GM12875 (cell line): ENCODE results near the gene ALOX15B.

Experiments
- H3K4me3 ChIP-seq: one replicate; pipeline ENCODE4 v1.5.1; 2011; ENCODE audit warnings: low read depth, low read length, control low read depth
- CTCF ChIP-seq: IDR thresholded peaks from 2 replicates; pipeline ENCODE4 v1.5.1; 2011; ENCODE audit warnings: low read depth, mild to moderate bottlenecking, control low read depth, inconsistent platforms, low read length, moderate library complexity, borderline replicate concordance; ENCODE audit not compliant: insufficient read depth

The ALOX15B gene

GRCh38 chr17:8005967-8006730 lies 32.7 kb upstream of the ALOX15B start:
- TF ChIP-seq CTCF = no peak

GRCh38 chr17:8006836-8007680 lies 31.8 kb upstream of the ALOX15B start:
- TF ChIP-seq CTCF = no peak
- no peak overlapping the region for H3K4me3 ChIP-seq

More at GRCh38 chr17:8005967-8006730, 32.7 kb upstream of the ALOX15B start:
- H3K4me3 ChIP-seq = no peak overlapping the region

DNA sequence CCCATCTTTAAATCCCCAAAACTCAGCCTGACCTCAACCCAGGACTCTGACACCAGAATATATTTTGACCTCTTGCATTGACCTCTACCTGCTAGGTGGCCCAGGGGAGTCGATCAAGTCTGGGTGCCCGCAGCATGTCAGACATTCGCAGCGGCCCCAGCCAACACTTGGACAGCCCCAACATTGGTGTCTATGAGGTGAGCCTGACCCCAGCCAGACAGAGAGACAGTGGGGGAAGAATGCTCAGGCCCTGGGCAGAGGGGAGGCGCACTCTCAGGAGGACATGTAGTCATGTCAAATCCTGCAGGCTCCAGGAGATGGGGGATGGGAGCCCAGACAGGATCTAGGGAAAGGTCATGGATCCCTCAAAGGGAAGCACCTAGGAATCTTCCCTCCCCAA lies 31.0 kb upstream of the ALOX15B start:
- no peak for TF ChIP-seq CTCF
- H3K4me3 ChIP-seq = no peak overlapping the region

- no peak for TF ChIP-seq CTCF
Measured at GRCh38 chr17:8012045-8012580, 26.7 kb upstream of the ALOX15B start.

GRCh38 chr17:8012996-8013640 lies 25.7 kb upstream of the ALOX15B start:
- no peak for TF ChIP-seq CTCF
- no peak overlapping the region for H3K4me3 ChIP-seq

More at GRCh38 chr17:8012045-8012580, 26.7 kb upstream of the ALOX15B start:
- H3K4me3 ChIP-seq = no peak overlapping the region

- TF ChIP-seq CTCF = no peak
- no peak overlapping the region for H3K4me3 ChIP-seq
Measured at GRCh38 chr17:8013731-8014557, 24.9 kb upstream of the ALOX15B start.
